Right atrium auricular region (tissue), 2 donors: Measurements from ENCODE around the gene NRG2. TPM values are rescaled to one million over a fixed set of nuclear protein-coding genes. Genes with fewer than 3 reads are reported as not detected.

Experiments
- DNase-seq: peaks from one replicate; pipeline ENCODE4 v3.0.0-alpha.2; 2019; ENCODE audit warnings: low spot score
- H3K27ac ChIP-seq, 2 donors: fragments of 200-600 bp; sonication (generic); 1 replicate in 1 of 2; 2 replicates in 1 of 2; pipeline ENCODE4 v1.5.1; 2016 to 2019
- H3K27me3 ChIP-seq, 2 donors: fragments of 200-600 bp; sonication (generic); one replicate each; pipeline versions ENCODE4 v1.5.1 to v1.6.0; 2017 to 2019
- H3K36me3 ChIP-seq: fragments of 200-600 bp; sonication (generic); one replicate; pipeline ENCODE4 v1.5.1; 2016
- H3K4me1 ChIP-seq, 2 donors: fragments of 200-600 bp; sonication (generic); one replicate each; pipeline versions ENCODE4 v1.5.1 to v1.6.0; 2017 to 2019
- H3K4me3 ChIP-seq, 2 donors: fragments of 200-600 bp; sonication (generic); 1 replicate in 1 of 2; 2 replicates in 1 of 2; pipeline ENCODE4 v1.5.1; 2017 to 2019; ENCODE audit warnings: mild to moderate bottlenecking in 1 of 2, moderate library complexity in 1 of 2
- H3K9me3 ChIP-seq, 2 donors: fragments of 200-600 bp; sonication (generic); one replicate each; pipeline ENCODE4 v1.5.1; 2019
- total RNA-seq, 2 donors: library from RNA; depleted of rRNA; stranded (reverse); fragments of >200 nt; gene quantifications; one replicate each; pipeline ENCODE4 v1.1.0, GENCODE V29; 2016
- TF ChIP-seq, protein P1 (sequence below), 2 donors: fragments of 200-600 bp; sonication (generic); IDR thresholded peaks; one replicate each; pipeline ENCODE4 v1.5.1; 2019; ENCODE audit warnings: antibody characterized with exemption in 2 of 2

Gene NRG2
- total RNA-seq, 2 donors from 2014 or later, result 1.8 to 1.9 TPM

GRCh38 chr5:139998837-139999236 is 44.3 kb downstream of the NRG2 start:
- H3K27ac ChIP-seq, result no peak overlapping the region
- H3K4me3 ChIP-seq, result no peak overlapping the region
- H3K36me3 ChIP-seq, result no peaks in the 10 kb centered on the region
- DNase-seq, result no peak
- TF ChIP-seq, protein P1, sequence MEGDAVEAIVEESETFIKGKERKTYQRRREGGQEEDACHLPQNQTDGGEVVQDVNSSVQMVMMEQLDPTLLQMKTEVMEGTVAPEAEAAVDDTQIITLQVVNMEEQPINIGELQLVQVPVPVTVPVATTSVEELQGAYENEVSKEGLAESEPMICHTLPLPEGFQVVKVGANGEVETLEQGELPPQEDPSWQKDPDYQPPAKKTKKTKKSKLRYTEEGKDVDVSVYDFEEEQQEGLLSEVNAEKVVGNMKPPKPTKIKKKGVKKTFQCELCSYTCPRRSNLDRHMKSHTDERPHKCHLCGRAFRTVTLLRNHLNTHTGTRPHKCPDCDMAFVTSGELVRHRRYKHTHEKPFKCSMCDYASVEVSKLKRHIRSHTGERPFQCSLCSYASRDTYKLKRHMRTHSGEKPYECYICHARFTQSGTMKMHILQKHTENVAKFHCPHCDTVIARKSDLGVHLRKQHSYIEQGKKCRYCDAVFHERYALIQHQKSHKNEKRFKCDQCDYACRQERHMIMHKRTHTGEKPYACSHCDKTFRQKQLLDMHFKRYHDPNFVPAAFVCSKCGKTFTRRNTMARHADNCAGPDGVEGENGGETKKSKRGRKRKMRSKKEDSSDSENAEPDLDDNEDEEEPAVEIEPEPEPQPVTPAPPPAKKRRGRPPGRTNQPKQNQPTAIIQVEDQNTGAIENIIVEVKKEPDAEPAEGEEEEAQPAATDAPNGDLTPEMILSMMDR (IDR thresholded peaks at IDR 0.05), result no peak
- peaks cover 0 to 9% of the 10 kb centered on the region in 2 donors for H3K4me1 ChIP-seq
- H3K27me3 ChIP-seq, result no peaks in the 10 kb centered on the region
- H3K9me3 ChIP-seq, result no peaks in the 10 kb centered on the region

DNA sequence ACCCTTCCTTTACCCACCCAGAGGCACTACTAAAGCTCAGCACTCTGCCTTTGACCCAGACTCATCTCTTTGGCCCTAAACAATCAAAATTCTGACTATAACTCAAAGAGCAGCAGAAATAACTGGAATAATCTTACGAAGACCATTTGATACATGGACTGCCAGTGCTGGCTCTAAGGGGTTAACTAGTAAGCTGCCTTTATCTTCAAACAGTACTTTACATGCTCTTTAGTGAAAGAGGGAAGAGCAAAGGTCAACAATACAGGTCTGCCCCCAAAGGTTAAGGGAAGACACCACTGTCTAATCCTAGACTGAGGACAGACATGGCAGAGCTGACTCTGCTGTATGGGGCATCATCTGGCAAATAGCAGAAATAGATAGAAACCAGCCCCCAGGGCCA is 45.8 kb downstream of the NRG2 start:
- TF ChIP-seq, protein P1 (IDR thresholded peaks at IDR 0.05), result no peak
- DNase-seq, result no peak
- Histone ChIP-seq H3K27me3 (no peaks in the 10 kb centered on the region), H3K4me3 (no peak overlapping the region), H3K27ac (no peak overlapping the region), H3K36me3 (no peaks in the 10 kb centered on the region), H3K9me3 (no peaks in the 10 kb centered on the region), H3K4me1 (peaks cover 0 to 9% of the 10 kb centered on the region in 2 donors)

- no peak overlapping the region for H3K27ac ChIP-seq
- peaks cover 0 to 9% of the 10 kb centered on the region in 2 donors for H3K4me1 ChIP-seq
- H3K9me3 ChIP-seq, result no peaks in the 10 kb centered on the region
- no peaks in the 10 kb centered on the region for H3K27me3 ChIP-seq
- H3K4me3 ChIP-seq, result no peak overlapping the region
- H3K36me3 ChIP-seq, result no peaks in the 10 kb centered on the region
- TF ChIP-seq, protein P1 (IDR thresholded peaks at IDR 0.05), result no peak
- DNase-seq, result no peak
Measured at GRCh38 chr5:139995929-139996328, 47.2 kb downstream of the NRG2 start.

DNA sequence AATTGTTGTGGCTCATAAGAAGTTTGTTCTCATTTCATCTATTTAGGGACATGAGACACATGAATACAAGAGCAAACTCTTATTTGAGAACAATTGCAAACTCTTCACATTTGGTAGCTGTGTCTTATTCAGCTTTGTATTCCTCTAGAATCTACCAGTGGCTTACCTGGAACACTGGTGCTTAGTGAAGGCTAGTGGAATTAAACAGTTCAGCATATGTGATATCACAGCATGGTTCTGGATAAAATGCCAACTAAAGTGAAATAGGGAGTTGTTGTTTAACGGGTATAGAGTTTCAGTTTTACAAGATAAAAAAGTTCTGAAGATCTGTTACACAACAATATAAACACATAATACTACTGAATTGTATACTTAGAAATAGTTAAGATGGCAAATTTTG is 48.9 kb downstream of the NRG2 start:
- H3K27me3 ChIP-seq, result no peaks in the 10 kb centered on the region
- no peaks in the 10 kb centered on the region for H3K4me1 ChIP-seq
- DNase-seq, result no peak
- TF ChIP-seq, protein P1 (IDR thresholded peaks at IDR 0.05), result no peak
- no peaks in the 10 kb centered on the region for H3K36me3 ChIP-seq
- no peaks in the 10 kb centered on the region for H3K9me3 ChIP-seq
- no peak overlapping the region for H3K4me3 ChIP-seq
- no peak overlapping the region for H3K27ac ChIP-seq

DNA sequence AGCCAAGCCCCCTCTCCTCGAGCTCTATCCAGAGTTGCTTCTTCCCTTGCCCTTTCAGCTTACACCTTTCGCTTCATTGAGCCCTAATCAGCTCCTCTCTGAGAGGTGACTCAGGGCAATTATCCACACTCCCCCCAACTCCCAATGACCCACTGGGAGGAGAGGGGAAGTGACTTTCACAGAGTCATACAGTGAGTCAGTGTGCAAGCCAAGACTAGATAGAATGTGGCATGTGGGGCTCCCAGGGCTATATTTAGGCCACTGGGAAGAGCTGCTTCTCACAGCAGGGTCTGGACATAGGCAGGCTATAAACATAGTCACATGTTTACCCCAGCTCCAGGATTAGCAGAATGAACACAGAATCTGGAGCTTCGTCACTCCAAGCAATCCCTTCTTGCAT is 57.4 kb downstream of the NRG2 start:
- DNase-seq, result no peak
- Histone ChIP-seq H3K36me3 (no peaks in the 10 kb centered on the region), H3K9me3 (no peaks in the 10 kb centered on the region), H3K4me3 (no peak overlapping the region), H3K4me1 (peaks cover 0 to 18% of the 10 kb centered on the region in 2 donors), H3K27ac (peak overlapping the region in 1 of 2 donors; percentile 16), H3K27me3 (no peaks in the 10 kb centered on the region)
- TF ChIP-seq, protein P1 (IDR thresholded peaks at IDR 0.05), result no peak

GRCh38 chr5:139985290-139985689 is 57.8 kb downstream of the NRG2 start:
- Histone ChIP-seq H3K27me3 (no peaks in the 10 kb centered on the region), H3K4me3 (no peak overlapping the region), H3K36me3 (no peaks in the 10 kb centered on the region), H3K27ac (peak overlapping the region in 1 of 2 donors; percentile 16), H3K9me3 (no peaks in the 10 kb centered on the region), H3K4me1 (peaks cover 0 to 18% of the 10 kb centered on the region in 2 donors)
- no peak for DNase-seq
- TF ChIP-seq, protein P1 (IDR thresholded peaks at IDR 0.05), result no peak
